ENCODE measurements around the gene RPL27A. TPM values are rescaled to one million over a fixed set of nuclear protein-coding genes. Genes with fewer than 3 reads are reported as not detected.

RPL27A gene
- total RNA-seq, 1 experiment from 2014 or later = 1,055 TPM

DNA sequence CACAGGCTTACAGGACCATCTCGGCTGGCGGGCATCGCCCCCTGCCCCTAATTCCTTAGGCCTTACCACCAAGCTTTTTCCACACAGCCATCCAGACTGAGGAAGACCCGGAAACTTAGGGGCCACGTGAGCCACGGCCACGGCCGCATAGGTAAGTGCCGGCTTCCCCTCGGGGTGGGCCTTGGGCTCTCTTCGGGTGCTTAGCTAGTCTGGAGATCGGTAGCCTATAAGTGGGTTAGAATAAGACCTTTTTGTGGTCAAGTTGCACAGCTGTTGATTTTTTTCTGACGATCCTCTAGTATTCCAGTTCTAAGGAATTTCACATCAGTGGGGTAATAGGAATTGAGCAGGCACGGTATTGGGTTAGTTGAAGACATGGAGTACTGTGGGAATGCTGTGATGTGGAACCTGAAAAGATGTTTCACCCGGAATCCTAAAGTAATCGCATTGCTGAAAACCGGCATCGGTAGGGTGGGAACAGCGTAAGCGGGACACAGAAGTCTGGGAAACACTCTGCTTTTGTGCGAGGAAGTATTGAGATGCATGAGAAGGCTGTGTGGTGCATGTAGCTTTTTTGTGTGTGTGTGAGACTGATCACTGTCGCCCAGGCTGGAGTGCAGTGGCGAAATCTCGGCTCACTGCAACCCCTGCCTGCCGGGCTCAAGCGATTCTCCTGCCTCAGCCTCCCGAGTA is 669 bp downstream of the RPL27A start:
- H3K27me3 ChIP-seq (ENCODE audit: insufficient read depth, low read length) = no peaks in the 10 kb centered on the region
- H3K36me3 ChIP-seq (ENCODE audit: control insufficient read depth in 1 of 2, insufficient read depth in 2 of 2, low read length in 2 of 2) = peaks cover 26 to 46% of the 10 kb centered on the region in 2 experiments
- no peak for DNase-seq (ENCODE audit: low read depth, low spot score)
- peak; percentile 7; the same call in 1 of the 2 replicates for ATAC-seq
- peaks cover 3% of the 10 kb centered on the region; the same call in 1 of the 2 replicates for H4K20me1 ChIP-seq (ENCODE audit: insufficient read depth)
- peak overlapping the region; percentile 97 for H3K27ac ChIP-seq (ENCODE audit: low read depth, low read length)
- intact Hi-C loops (cut with micrococcal nuclease) = no loop called here
- no peaks in the 10 kb centered on the region for H3K9me2 ChIP-seq (ENCODE audit: insufficient read depth)
- RAD21 ChIA-PET (ENCODE audit: low non-redundant PET in 1 of 2, low total read pairs in 2 of 2, uncharacterized antibody in 2 of 2, unreplicated experiment in 2 of 2) = no interaction called here
- peaks cover 21 to 49% of the 10 kb centered on the region in 2 experiments for H3K4me1 ChIP-seq (ENCODE audit: control insufficient read depth in 1 of 2, insufficient read depth in 2 of 2, low read length in 2 of 2)
- H3K4me3 ChIP-seq (replicated peaks in 1 of 2; ENCODE audit: low read depth in 1 of 2, low read length in 2 of 2) = peak overlapping the region; percentile 76 to 93
- peak overlapping the region; percentile 80 for H3K4me2 ChIP-seq (ENCODE audit: low read length)
- TSS peak; percentile 49 for BruUV-seq (replicated peaks)
- no peak overlapping the region for H2AFZ ChIP-seq (ENCODE audit: low read depth, low read length, poor library complexity, severe bottlenecking)
- POLR2A ChIA-PET = interaction anchor here (1.1 to 1.8 kb wide), 5 partner anchors 11 to 276 kb away, joined by 3 to 14 read pairs (median 4); no protein-coding TSS in a partner anchor
- CTCF ChIA-PET = no interaction called here
- no peaks in the 10 kb centered on the region for H3K9me3 ChIP-seq (ENCODE audit: control insufficient read depth in 1 of 2, insufficient read depth in 1 of 2, low read depth in 1 of 2, low read length in 2 of 2)
- no peak for TF ChIP-seq POLR2AphosphoS5 (IDR thresholded peaks at IDR 0.05; ENCODE audit: low read depth, low read length)
- TF ChIP-seq CEBPB (IDR thresholded peaks at IDR 0.05; ENCODE audit: low read depth) = no peak
- TF ChIP-seq ZFX (IDR thresholded peaks at IDR 0.05) = peak; percentile 79
- TF ChIP-seq, protein P1, sequence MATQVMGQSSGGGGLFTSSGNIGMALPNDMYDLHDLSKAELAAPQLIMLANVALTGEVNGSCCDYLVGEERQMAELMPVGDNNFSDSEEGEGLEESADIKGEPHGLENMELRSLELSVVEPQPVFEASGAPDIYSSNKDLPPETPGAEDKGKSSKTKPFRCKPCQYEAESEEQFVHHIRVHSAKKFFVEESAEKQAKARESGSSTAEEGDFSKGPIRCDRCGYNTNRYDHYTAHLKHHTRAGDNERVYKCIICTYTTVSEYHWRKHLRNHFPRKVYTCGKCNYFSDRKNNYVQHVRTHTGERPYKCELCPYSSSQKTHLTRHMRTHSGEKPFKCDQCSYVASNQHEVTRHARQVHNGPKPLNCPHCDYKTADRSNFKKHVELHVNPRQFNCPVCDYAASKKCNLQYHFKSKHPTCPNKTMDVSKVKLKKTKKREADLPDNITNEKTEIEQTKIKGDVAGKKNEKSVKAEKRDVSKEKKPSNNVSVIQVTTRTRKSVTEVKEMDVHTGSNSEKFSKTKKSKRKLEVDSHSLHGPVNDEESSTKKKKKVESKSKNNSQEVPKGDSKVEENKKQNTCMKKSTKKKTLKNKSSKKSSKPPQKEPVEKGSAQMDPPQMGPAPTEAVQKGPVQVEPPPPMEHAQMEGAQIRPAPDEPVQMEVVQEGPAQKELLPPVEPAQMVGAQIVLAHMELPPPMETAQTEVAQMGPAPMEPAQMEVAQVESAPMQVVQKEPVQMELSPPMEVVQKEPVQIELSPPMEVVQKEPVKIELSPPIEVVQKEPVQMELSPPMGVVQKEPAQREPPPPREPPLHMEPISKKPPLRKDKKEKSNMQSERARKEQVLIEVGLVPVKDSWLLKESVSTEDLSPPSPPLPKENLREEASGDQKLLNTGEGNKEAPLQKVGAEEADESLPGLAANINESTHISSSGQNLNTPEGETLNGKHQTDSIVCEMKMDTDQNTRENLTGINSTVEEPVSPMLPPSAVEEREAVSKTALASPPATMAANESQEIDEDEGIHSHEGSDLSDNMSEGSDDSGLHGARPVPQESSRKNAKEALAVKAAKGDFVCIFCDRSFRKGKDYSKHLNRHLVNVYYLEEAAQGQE (IDR thresholded peaks at IDR 0.05; ENCODE audit: low read depth) = no peak
- no peak for TF ChIP-seq SIN3A (IDR thresholded peaks at IDR 0.05; ENCODE audit: low read depth)
- TF ChIP-seq SP1 (IDR thresholded peaks at IDR 0.05; ENCODE audit: low read depth) = no peak
- TF ChIP-seq, protein P2, sequence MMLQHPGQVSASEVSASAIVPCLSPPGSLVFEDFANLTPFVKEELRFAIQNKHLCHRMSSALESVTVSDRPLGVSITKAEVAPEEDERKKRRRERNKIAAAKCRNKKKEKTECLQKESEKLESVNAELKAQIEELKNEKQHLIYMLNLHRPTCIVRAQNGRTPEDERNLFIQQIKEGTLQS (IDR thresholded peaks at IDR 0.05) = no peak
- TF ChIP-seq EZH2phosphoT487 (IDR thresholded peaks at IDR 0.05; ENCODE audit: borderline replicate concordance) = no peak
- no peak for TF ChIP-seq ZNF274 (IDR thresholded peaks at IDR 0.05; ENCODE audit: low read depth, low read length)
- peaks cover 55% of the 10 kb centered on the region for H3K79me2 ChIP-seq (ENCODE audit: insufficient read depth, low read length)
- peak overlapping the region; percentile 99 for H3K9ac ChIP-seq (ENCODE audit: low read length)
